Endothelial cell (in vitro differentiated cells): ENCODE results near the gene ZC2HC1C. TPM values are rescaled to one million over a fixed set of nuclear protein-coding genes. Genes with fewer than 3 reads are reported as not detected.

ENCODE experiments used
- DNase-seq: peaks from one replicate; pipeline ENCODE4 v3.0.0; 2021; ENCODE audit warnings: low spot score
- H3K27ac Mint-ChIP-seq: one replicate; pipeline ENCODE4 v1.8.0; 2021; ENCODE audit warnings: mixed read lengths, inconsistent platforms; ENCODE audit not compliant: unreplicated experiment
- H3K27me3 Mint-ChIP-seq: one replicate; pipeline ENCODE4 v1.8.0; 2021; ENCODE audit warnings: mild to moderate bottlenecking, moderate library complexity, mixed read lengths, inconsistent platforms; ENCODE audit not compliant: unreplicated experiment
- H3K36me3 Mint-ChIP-seq: one replicate; pipeline ENCODE4 v1.8.0; 2021; ENCODE audit warnings: mild to moderate bottlenecking, low read depth, mixed read lengths, inconsistent platforms; ENCODE audit not compliant: unreplicated experiment
- H3K4me1 Mint-ChIP-seq: one replicate; pipeline ENCODE4 v1.8.0; 2021; ENCODE audit warnings: mild to moderate bottlenecking, mixed read lengths, inconsistent platforms; ENCODE audit not compliant: unreplicated experiment
- H3K4me3 Mint-ChIP-seq: one replicate; pipeline ENCODE4 v1.8.0; 2021; ENCODE audit warnings: mild to moderate bottlenecking, mixed read lengths, inconsistent platforms; ENCODE audit not compliant: unreplicated experiment
- H3K9me3 Mint-ChIP-seq: one replicate; pipeline ENCODE4 v1.8.0; 2021; ENCODE audit warnings: mixed read lengths, inconsistent platforms; ENCODE audit not compliant: unreplicated experiment
- total RNA-seq: library from RNA; stranded (reverse); fragmentation: NEBNext Ultra II Directional; extraction: Animal tissue kit (Norgen Biotek cat#: 25700); gene quantifications from one replicate; pipeline ENCODE4 v1.2.1, GENCODE V29; 2021; ENCODE audit not compliant: unreplicated experiment
- TF ChIP-seq, protein P1 (sequence below): fragments of 200-600 bp; sonication (generic); IDR thresholded peaks from one replicate; pipeline ENCODE4 v1.5.0; 2021; ENCODE audit warnings: antibody characterized with exemption; ENCODE audit not compliant: unreplicated experiment

Gene ZC2HC1C
- total RNA-seq, 1 donor from 2014 or later, result 1.6 TPM

DNA sequence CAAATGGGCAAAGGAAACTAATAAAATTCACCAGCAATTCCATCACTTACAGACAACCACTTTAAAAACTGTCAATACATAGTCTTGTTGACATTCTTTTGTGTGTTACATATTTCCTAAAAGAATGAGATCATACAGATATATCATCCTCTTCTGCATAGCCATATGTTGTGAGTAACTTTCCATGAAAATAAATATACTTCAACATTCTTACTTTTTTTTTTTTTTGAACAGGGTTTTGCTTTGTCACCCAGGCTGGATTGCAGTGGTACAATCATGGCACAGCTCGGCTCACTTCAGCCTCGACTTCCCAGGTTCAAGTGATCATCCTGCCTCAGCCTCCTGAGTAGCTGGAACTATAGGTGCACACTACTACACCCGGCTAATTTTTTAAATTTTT, 20.9 kb downstream of the ZC2HC1C start:
- Mint-ChIP-seq H3K4me3 (no peak overlapping the region), H3K9me3 (no peaks in the 10 kb centered on the region), H3K36me3 (peaks cover 23% of the 10 kb centered on the region), H3K4me1 (no peaks in the 10 kb centered on the region), H3K27me3 (no peaks in the 10 kb centered on the region), H3K27ac (no peak overlapping the region)
- TF ChIP-seq, protein P1, sequence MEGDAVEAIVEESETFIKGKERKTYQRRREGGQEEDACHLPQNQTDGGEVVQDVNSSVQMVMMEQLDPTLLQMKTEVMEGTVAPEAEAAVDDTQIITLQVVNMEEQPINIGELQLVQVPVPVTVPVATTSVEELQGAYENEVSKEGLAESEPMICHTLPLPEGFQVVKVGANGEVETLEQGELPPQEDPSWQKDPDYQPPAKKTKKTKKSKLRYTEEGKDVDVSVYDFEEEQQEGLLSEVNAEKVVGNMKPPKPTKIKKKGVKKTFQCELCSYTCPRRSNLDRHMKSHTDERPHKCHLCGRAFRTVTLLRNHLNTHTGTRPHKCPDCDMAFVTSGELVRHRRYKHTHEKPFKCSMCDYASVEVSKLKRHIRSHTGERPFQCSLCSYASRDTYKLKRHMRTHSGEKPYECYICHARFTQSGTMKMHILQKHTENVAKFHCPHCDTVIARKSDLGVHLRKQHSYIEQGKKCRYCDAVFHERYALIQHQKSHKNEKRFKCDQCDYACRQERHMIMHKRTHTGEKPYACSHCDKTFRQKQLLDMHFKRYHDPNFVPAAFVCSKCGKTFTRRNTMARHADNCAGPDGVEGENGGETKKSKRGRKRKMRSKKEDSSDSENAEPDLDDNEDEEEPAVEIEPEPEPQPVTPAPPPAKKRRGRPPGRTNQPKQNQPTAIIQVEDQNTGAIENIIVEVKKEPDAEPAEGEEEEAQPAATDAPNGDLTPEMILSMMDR, result no peak
- DNase-seq, result no peak

DNA sequence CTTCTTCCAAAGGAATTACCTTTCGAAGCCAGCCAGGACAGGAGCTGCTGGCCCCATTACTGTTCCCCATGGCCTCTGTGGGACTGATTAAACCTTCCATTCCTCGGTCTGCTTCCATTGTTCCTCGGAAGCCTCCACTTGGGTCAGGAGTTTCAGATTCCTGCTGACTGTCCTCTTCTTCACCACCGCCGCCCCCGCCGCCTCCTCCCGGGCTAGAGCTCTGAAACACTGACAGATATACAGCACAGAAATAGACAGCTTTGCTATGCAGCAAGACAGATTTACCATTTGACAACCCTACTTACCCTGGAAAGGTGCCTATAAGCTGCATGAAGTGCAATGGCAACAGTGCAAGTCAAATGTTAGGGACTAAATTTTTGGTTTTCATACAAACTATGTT, 21.8 kb downstream of the ZC2HC1C start:
- Mint-ChIP-seq H3K9me3 (no peaks in the 10 kb centered on the region), H3K4me1 (no peaks in the 10 kb centered on the region), H3K27ac (no peak overlapping the region), H3K4me3 (no peak overlapping the region), H3K36me3 (peaks cover 20% of the 10 kb centered on the region), H3K27me3 (no peaks in the 10 kb centered on the region)
- no peak for DNase-seq
- TF ChIP-seq, protein P1, result no peak

DNA sequence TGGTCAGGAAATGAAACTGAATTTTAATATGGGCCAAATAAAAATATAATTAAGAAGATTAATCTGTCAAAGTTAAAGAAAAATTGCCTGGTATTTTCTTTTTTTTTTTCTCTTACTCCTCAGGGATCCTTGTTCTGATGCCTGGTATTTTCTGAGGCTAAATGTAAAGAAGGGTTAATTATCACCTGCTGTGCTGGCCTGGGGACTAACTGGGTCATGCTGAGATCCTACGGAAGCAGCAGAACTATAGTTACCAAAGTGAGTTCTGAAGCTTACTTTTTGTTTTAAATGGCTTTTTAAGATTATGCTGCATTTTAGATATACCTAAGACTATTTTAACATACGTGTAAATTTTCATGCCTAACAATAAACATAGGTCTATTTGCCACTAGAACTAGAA, 23.3 kb downstream of the ZC2HC1C start:
- Mint-ChIP-seq H3K9me3 (no peaks in the 10 kb centered on the region), H3K4me1 (no peaks in the 10 kb centered on the region), H3K27me3 (peaks cover 2% of the 10 kb centered on the region), H3K36me3 (peaks cover 22% of the 10 kb centered on the region), H3K4me3 (no peak overlapping the region), H3K27ac (no peak overlapping the region)
- TF ChIP-seq, protein P1, result no peak
- DNase-seq, result no peak

DNA sequence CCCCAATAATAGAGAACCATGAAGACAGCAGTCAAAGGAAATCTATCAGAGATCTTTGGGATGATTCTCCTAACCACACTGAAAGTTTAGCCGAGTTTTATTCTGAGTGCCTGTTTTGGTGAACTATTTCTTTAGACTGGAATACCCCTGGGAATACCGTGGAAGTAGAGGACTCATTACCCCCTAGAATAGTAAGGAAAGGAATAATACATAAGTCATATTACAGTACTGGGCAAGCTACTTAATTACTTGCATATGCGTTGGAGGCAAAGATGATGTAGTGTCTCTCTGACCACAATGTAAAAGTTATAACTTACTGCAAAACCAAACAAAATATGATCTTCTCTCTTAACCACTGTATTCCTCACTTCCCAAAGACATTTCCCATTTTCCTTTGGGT, 25.5 kb downstream of the ZC2HC1C start:
- Mint-ChIP-seq H3K27me3 (peaks cover 2% of the 10 kb centered on the region), H3K9me3 (no peaks in the 10 kb centered on the region), H3K4me3 (no peak overlapping the region), H3K36me3 (peaks cover 36% of the 10 kb centered on the region), H3K4me1 (no peaks in the 10 kb centered on the region), H3K27ac (no peak overlapping the region)
- no peak for DNase-seq
- TF ChIP-seq, protein P1, result no peak

DNA sequence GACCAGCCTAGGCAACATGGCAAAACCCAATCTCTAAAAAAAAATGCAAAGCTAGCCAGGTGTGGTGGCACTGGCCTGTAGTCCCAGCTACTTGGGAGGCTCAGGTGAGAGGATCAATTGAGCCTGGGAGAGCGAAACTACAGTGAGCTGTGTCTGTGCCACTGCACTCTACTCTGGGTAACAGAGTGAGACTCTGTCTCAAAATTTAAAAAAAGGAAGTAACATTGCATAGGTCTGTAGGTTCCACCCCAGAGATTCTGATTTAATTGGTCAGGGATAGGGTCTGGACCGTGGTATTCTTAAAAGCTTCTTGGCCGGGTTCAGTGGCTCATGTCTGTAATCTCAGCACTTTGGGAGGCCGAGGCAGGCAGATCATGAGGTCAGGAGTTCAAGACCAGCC, 26.2 kb downstream of the ZC2HC1C start:
- peaks cover 36% of the 10 kb centered on the region for H3K36me3 Mint-ChIP-seq
- H3K4me3 Mint-ChIP-seq, result no peak overlapping the region
- no peak overlapping the region for H3K27ac Mint-ChIP-seq
- H3K9me3 Mint-ChIP-seq, result no peaks in the 10 kb centered on the region
- TF ChIP-seq, protein P1, result no peak
- peaks cover 2% of the 10 kb centered on the region for H3K27me3 Mint-ChIP-seq
- DNase-seq, result no peak
- H3K4me1 Mint-ChIP-seq, result no peaks in the 10 kb centered on the region
